ENCODE measurements around the gene ABCA13. TPM values are rescaled to one million over a fixed set of nuclear protein-coding genes. Genes with fewer than 3 reads are reported as not detected.

Gene ABCA13
- total and polyA plus RNA-seq, 2 of the 4 experiments (the other 2 are of a cell fraction) = under 0.01 to 0.07 TPM

DNA sequence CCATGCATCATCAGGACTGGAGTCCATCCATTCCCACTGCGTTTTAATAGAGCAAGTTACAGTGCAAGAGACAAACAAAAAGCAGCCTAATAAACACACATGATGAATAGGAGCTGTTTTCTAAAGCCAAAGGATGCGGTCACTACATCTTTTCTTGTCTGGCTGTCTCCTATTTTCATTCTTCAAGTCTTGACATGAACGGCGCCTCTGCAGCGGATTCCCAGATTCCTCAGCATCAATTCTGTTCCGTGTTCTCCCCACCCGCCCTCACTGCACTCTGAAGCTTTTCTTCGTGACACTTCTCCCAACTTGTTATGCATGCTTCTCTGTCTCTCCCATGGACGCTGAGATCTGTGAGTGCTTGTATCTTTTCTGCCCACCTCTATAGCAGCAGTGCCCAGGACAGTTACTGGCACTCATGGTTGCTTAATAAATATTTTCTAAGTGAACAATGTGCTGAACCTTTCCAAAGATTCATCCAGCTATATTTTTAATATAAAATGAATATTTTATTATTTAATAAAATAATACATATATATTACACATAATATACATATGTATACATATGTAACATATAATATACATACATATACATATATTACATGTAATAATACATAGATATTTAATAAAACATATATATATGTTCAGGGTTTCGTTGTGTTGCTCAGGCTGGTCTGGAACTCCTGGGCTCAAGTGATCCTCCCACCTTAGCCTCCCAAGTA lies 242.9 kb downstream of the ABCA13 start:
- Histone ChIP-seq H4K91ac (ENCODE audit: insufficient read depth, low read depth, low read length) (no peak overlapping the region), H3K14ac (replicated peaks; ENCODE audit: low read depth, low read length) (no peak overlapping the region), H3K4me1 (ENCODE audit: control insufficient read depth, insufficient read depth, low read length) (no peaks in the 10 kb centered on the region), H3K27me3 (ENCODE audit: control insufficient read depth, insufficient read depth, low read length) (no peaks in the 10 kb centered on the region), H3K9me3 (ENCODE audit: control insufficient read depth, insufficient read depth, low read length) (no peaks in the 10 kb centered on the region), H2BK120ac (ENCODE audit: low read depth, low read length) (no peak overlapping the region), H3K18ac (ENCODE audit: low read depth, low read length) (no peak overlapping the region), H4K5ac (ENCODE audit: low read depth, low read length) (no peak overlapping the region), H3K56ac (ENCODE audit: extremely low read depth, insufficient read depth, low read length) (no peak overlapping the region), H3K9ac (ENCODE audit: low read depth, low read length) (no peak overlapping the region), H3K36me3 (ENCODE audit: control insufficient read depth, insufficient read depth, low read length) (no peaks in the 10 kb centered on the region), H2BK20ac (ENCODE audit: low read depth, low read length) (no peak overlapping the region), H2BK5ac (ENCODE audit: low read depth, low read length, poor library complexity, severe bottlenecking) (no peak overlapping the region), H3K79me1 (ENCODE audit: low read depth in 1 of 2, low read length in 2 of 2) (no peaks in the 10 kb centered on the region), H3K9me1 (ENCODE audit: insufficient read depth, low read length) (no peaks in the 10 kb centered on the region), H4K8ac (ENCODE audit: low read depth in 2 of 2, low read length in 2 of 2) (no peak overlapping the region), H2AFZ (replicated peaks; ENCODE audit: low read length, poor library complexity) (no peak overlapping the region), H3K4me2 (ENCODE audit: low read depth, low read length) (no peak overlapping the region), H4K20me1 (ENCODE audit: insufficient read depth, low read length) (no peaks in the 10 kb centered on the region), H3K23ac (ENCODE audit: low read depth, low read length) (no peak overlapping the region), H2AK9ac (replicated peaks; ENCODE audit: low read depth, low read length, poor library complexity) (no peak overlapping the region), H3K4me3 (ENCODE audit: insufficient read depth, low read depth, low read length) (no peak overlapping the region), H3K4ac (ENCODE audit: low read depth, low read length) (no peak overlapping the region), H3K27ac (ENCODE audit: insufficient read depth, low read length) (no peak overlapping the region), H2AK5ac (ENCODE audit: low read depth, low read length) (no peak overlapping the region), H2BK15ac (ENCODE audit: low read depth, low read length) (no peak overlapping the region)
- DNase-seq (no peak), ATAC-seq (ENCODE audit: low read depth) (no peak)
- in situ Hi-C loops (cut with MboI; ENCODE audit: low sequenced_read_pairs) (no loop called here), intact Hi-C loops (cut with micrococcal nuclease) (no loop called here), dilution Hi-C loops (cut with HindIII; ENCODE audit: low sequenced_read_pairs, unreplicated experiment) (no loop called here)
- TF ChIP-seq, protein P1, sequence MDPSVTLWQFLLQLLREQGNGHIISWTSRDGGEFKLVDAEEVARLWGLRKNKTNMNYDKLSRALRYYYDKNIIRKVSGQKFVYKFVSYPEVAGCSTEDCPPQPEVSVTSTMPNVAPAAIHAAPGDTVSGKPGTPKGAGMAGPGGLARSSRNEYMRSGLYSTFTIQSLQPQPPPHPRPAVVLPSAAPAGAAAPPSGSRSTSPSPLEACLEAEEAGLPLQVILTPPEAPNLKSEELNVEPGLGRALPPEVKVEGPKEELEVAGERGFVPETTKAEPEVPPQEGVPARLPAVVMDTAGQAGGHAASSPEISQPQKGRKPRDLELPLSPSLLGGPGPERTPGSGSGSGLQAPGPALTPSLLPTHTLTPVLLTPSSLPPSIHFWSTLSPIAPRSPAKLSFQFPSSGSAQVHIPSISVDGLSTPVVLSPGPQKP (IDR thresholded peaks at IDR 0.05; ENCODE audit: borderline replicate concordance, low read depth, low read length) = no peak
- TF ChIP-seq MAFK (IDR thresholded peaks at IDR 0.05; ENCODE audit: low read depth, low read length) = no peak
- no TSS peak for BruUV-seq (replicated peaks)
- ChIA-PET POLR2A (ENCODE audit: unreplicated experiment) (no interaction called here), CTCF (no interaction called here)
- 40% methylated on average over 1 of the region's 10 CpGs; no CpG with 5 or more reads in 1 of the 2 experiments for WGBS, 2 experiments (ENCODE audit: extremely low coverage in 2 of 2, insufficient read length in 1 of 2)
